ENCODE measurements around the gene NINJ1. TPM values are rescaled to one million over a fixed set of nuclear protein-coding genes. Genes with fewer than 3 reads are reported as not detected.
"Not testable (repeated sequence)": the region's sequence is repeated elsewhere in the genome, so short reads cannot be mapped to it uniquely, and the experiment has no call there.

NINJ1 gene
- polyA plus RNA-seq, 2 donors = 14.9 to 21.7 TPM

- Histone ChIP-seq H3K27me3 (ENCODE audit: control insufficient read depth in 1 of 2, insufficient read depth in 2 of 2, low read length in 2 of 2) (no peaks in the 10 kb centered on the region), H3K9me3 (ENCODE audit: control insufficient read depth in 2 of 2, insufficient read depth in 1 of 2, low read depth in 1 of 2, low read length in 1 of 2) (no peaks in the 10 kb centered on the region), H3K36me3 (ENCODE audit: control insufficient read depth in 2 of 2, insufficient read depth in 2 of 2, low read length in 1 of 2) (no peaks in the 10 kb centered on the region), H3K4me1 (ENCODE audit: control insufficient read depth in 2 of 2, insufficient read depth in 2 of 2, low read length in 1 of 2) (peaks cover 0 to 9% of the 10 kb centered on the region in 2 donors), H3K4me3 (ENCODE audit: low read depth in 1 of 2, low read length in 2 of 2) (no peak overlapping the region), H3K27ac (ENCODE audit: low read depth in 2 of 2, low read length in 1 of 2) (no peak overlapping the region)
- WGBS, 2 donors = 79 to 93% methylated on average over 2 of the region's 2 CpGs
Measured at GRCh38 chr9:93148721-93149120, 14.7 kb upstream of the NINJ1 start.

- H3K36me3 ChIP-seq (ENCODE audit: control insufficient read depth in 2 of 2, insufficient read depth in 2 of 2, low read length in 1 of 2) = no peaks in the 10 kb centered on the region
- H3K27me3 ChIP-seq (ENCODE audit: control insufficient read depth in 1 of 2, insufficient read depth in 2 of 2, low read length in 2 of 2) = no peaks in the 10 kb centered on the region
- H3K27ac ChIP-seq (ENCODE audit: low read depth in 2 of 2, low read length in 1 of 2) = no peak overlapping the region
- H3K4me3 ChIP-seq (ENCODE audit: low read depth in 1 of 2, low read length in 2 of 2) = no peak overlapping the region
- 70 to 74% methylated on average over 2 of the region's 2 CpGs for WGBS, 2 donors
- H3K9me3 ChIP-seq (ENCODE audit: control insufficient read depth in 2 of 2, insufficient read depth in 1 of 2, low read depth in 1 of 2, low read length in 1 of 2) = no peaks in the 10 kb centered on the region
- H3K4me1 ChIP-seq (ENCODE audit: control insufficient read depth in 2 of 2, insufficient read depth in 2 of 2, low read length in 1 of 2) = peaks cover 0 to 10% of the 10 kb centered on the region in 2 donors
Measured at GRCh38 chr9:93147632-93148031, 13.6 kb upstream of the NINJ1 start.

- not testable (repeated sequence) for H3K27ac ChIP-seq (ENCODE audit: low read depth in 2 of 2, low read length in 1 of 2); H3K9me3 ChIP-seq (ENCODE audit: control insufficient read depth in 2 of 2, insufficient read depth in 1 of 2, low read depth in 1 of 2, low read length in 1 of 2); H3K27me3 ChIP-seq (ENCODE audit: control insufficient read depth in 1 of 2, insufficient read depth in 2 of 2, low read length in 2 of 2); H3K4me3 ChIP-seq (ENCODE audit: low read depth in 1 of 2, low read length in 2 of 2); H3K36me3 ChIP-seq (ENCODE audit: control insufficient read depth in 2 of 2, insufficient read depth in 2 of 2, low read length in 1 of 2)
- peaks cover 0 to 14% of the 10 kb centered on the region in 2 donors for H3K4me1 ChIP-seq (ENCODE audit: control insufficient read depth in 2 of 2, insufficient read depth in 2 of 2, low read length in 1 of 2)
- 77 to 85% methylated on average over 6 of the region's 6 CpGs for WGBS, 2 donors
Measured at GRCh38 chr9:93146696-93147095, 12.6 kb upstream of the NINJ1 start.

- no peak overlapping the region for H3K4me3 ChIP-seq (ENCODE audit: low read depth in 1 of 2, low read length in 2 of 2)
- peak overlapping the region in 1 of 2 donors; percentile 29 for H3K27ac ChIP-seq (ENCODE audit: low read depth in 2 of 2, low read length in 1 of 2)
Measured at GRCh38 chr9:93143830-93144530, 9.9 kb upstream of the NINJ1 start.

GRCh38 chr9:93141771-93142483, 7.9 kb upstream of the NINJ1 start:
- Histone ChIP-seq H3K27ac (ENCODE audit: low read depth in 2 of 2, low read length in 1 of 2) (peak overlapping the region; percentile 4 to 13), H3K4me1 (ENCODE audit: control insufficient read depth in 2 of 2, insufficient read depth in 2 of 2, low read length in 1 of 2) (peaks cover 3 to 27% of the 10 kb centered on the region in 2 donors)
- WGBS, 2 donors = 51 to 66% methylated on average over 8 of the region's 8 CpGs

More at GRCh38 chr9:93143830-93144530, 9.9 kb upstream of the NINJ1 start:
- 28 to 36% methylated on average over 15 of the region's 15 CpGs for WGBS, 2 donors
- Histone ChIP-seq H3K4me1 (ENCODE audit: control insufficient read depth in 2 of 2, insufficient read depth in 2 of 2, low read length in 1 of 2) (peaks cover 0 to 22% of the 10 kb centered on the region in 2 donors), H3K36me3 (ENCODE audit: control insufficient read depth in 2 of 2, insufficient read depth in 2 of 2, low read length in 1 of 2) (no peaks in the 10 kb centered on the region), H3K27me3 (ENCODE audit: control insufficient read depth in 1 of 2, insufficient read depth in 2 of 2, low read length in 2 of 2) (no peaks in the 10 kb centered on the region), H3K9me3 (ENCODE audit: control insufficient read depth in 2 of 2, insufficient read depth in 1 of 2, low read depth in 1 of 2, low read length in 1 of 2) (no peaks in the 10 kb centered on the region)

GRCh38 chr9:93139365-93140182, 5.5 kb upstream of the NINJ1 start:
- 56 to 70% methylated on average over 16 of the region's 16 CpGs for WGBS, 2 donors
- Histone ChIP-seq H3K9me3 (ENCODE audit: control insufficient read depth in 2 of 2, insufficient read depth in 1 of 2, low read depth in 1 of 2, low read length in 1 of 2) (peaks cover 0 to 4% of the 10 kb centered on the region in 2 donors), H3K4me3 (ENCODE audit: low read depth in 1 of 2, low read length in 2 of 2) (no peak overlapping the region), H3K4me1 (ENCODE audit: control insufficient read depth in 2 of 2, insufficient read depth in 2 of 2, low read length in 1 of 2) (peaks cover 7 to 38% of the 10 kb centered on the region in 2 donors), H3K27ac (ENCODE audit: low read depth in 2 of 2, low read length in 1 of 2) (no peak overlapping the region), H3K36me3 (ENCODE audit: control insufficient read depth in 2 of 2, insufficient read depth in 2 of 2, low read length in 1 of 2) (no peaks in the 10 kb centered on the region), H3K27me3 (ENCODE audit: control insufficient read depth in 1 of 2, insufficient read depth in 2 of 2, low read length in 2 of 2) (no peaks in the 10 kb centered on the region)

More at GRCh38 chr9:93141771-93142483, 7.9 kb upstream of the NINJ1 start:
- no peaks in the 10 kb centered on the region for H3K36me3 ChIP-seq (ENCODE audit: control insufficient read depth in 2 of 2, insufficient read depth in 2 of 2, low read length in 1 of 2)
- no peak overlapping the region for H3K4me3 ChIP-seq (ENCODE audit: low read depth in 1 of 2, low read length in 2 of 2)
- peaks cover 0 to 4% of the 10 kb centered on the region in 2 donors for H3K9me3 ChIP-seq (ENCODE audit: control insufficient read depth in 2 of 2, insufficient read depth in 1 of 2, low read depth in 1 of 2, low read length in 1 of 2)
- no peaks in the 10 kb centered on the region for H3K27me3 ChIP-seq (ENCODE audit: control insufficient read depth in 1 of 2, insufficient read depth in 2 of 2, low read length in 2 of 2)

GRCh38 chr9:93138171-93138764, 4.2 kb upstream of the NINJ1 start:
- no peaks in the 10 kb centered on the region for H3K27me3 ChIP-seq (ENCODE audit: control insufficient read depth in 1 of 2, insufficient read depth in 2 of 2, low read length in 2 of 2)
- H3K4me3 ChIP-seq (ENCODE audit: low read depth in 1 of 2, low read length in 2 of 2) = no peak overlapping the region
- peaks cover 7 to 31% of the 10 kb centered on the region in 2 donors for H3K4me1 ChIP-seq (ENCODE audit: control insufficient read depth in 2 of 2, insufficient read depth in 2 of 2, low read length in 1 of 2)
- no peaks in the 10 kb centered on the region for H3K36me3 ChIP-seq (ENCODE audit: control insufficient read depth in 2 of 2, insufficient read depth in 2 of 2, low read length in 1 of 2)
- H3K27ac ChIP-seq (ENCODE audit: low read depth in 2 of 2, low read length in 1 of 2) = no peak overlapping the region
- peaks cover 0 to 4% of the 10 kb centered on the region in 2 donors for H3K9me3 ChIP-seq (ENCODE audit: control insufficient read depth in 2 of 2, insufficient read depth in 1 of 2, low read depth in 1 of 2, low read length in 1 of 2)
- WGBS, 2 donors = 70 to 71% methylated on average over 7 of the region's 7 CpGs

GRCh38 chr9:93137362-93137761, 3.3 kb upstream of the NINJ1 start:
- 53 to 62% methylated on average over 11 of the region's 11 CpGs for WGBS, 2 donors
- Histone ChIP-seq H3K27ac (ENCODE audit: low read depth in 2 of 2, low read length in 1 of 2) (no peak overlapping the region), H3K36me3 (ENCODE audit: control insufficient read depth in 2 of 2, insufficient read depth in 2 of 2, low read length in 1 of 2) (no peaks in the 10 kb centered on the region), H3K4me3 (ENCODE audit: low read depth in 1 of 2, low read length in 2 of 2) (no peak overlapping the region), H3K9me3 (ENCODE audit: control insufficient read depth in 2 of 2, insufficient read depth in 1 of 2, low read depth in 1 of 2, low read length in 1 of 2) (peaks cover 0 to 4% of the 10 kb centered on the region in 2 donors), H3K27me3 (ENCODE audit: control insufficient read depth in 1 of 2, insufficient read depth in 2 of 2, low read length in 2 of 2) (no peaks in the 10 kb centered on the region), H3K4me1 (ENCODE audit: control insufficient read depth in 2 of 2, insufficient read depth in 2 of 2, low read length in 1 of 2) (peaks cover 8 to 37% of the 10 kb centered on the region in 2 donors)

- H3K36me3 ChIP-seq (ENCODE audit: control insufficient read depth in 2 of 2, insufficient read depth in 2 of 2, low read length in 1 of 2) = no peaks in the 10 kb centered on the region
Measured at GRCh38 chr9:93136011-93136440, 2.0 kb upstream of the NINJ1 start.

More at GRCh38 chr9:93136011-93136440, 2.0 kb upstream of the NINJ1 start:
- Histone ChIP-seq H3K27me3 (ENCODE audit: control insufficient read depth in 1 of 2, insufficient read depth in 2 of 2, low read length in 2 of 2) (no peaks in the 10 kb centered on the region), H3K9me3 (ENCODE audit: control insufficient read depth in 2 of 2, insufficient read depth in 1 of 2, low read depth in 1 of 2, low read length in 1 of 2) (peaks cover 0 to 4% of the 10 kb centered on the region in 2 donors), H3K4me1 (ENCODE audit: control insufficient read depth in 2 of 2, insufficient read depth in 2 of 2, low read length in 1 of 2) (peaks cover 19 to 41% of the 10 kb centered on the region in 2 donors), H3K4me3 (ENCODE audit: low read depth in 1 of 2, low read length in 2 of 2) (no peak overlapping the region), H3K27ac (ENCODE audit: low read depth in 2 of 2, low read length in 1 of 2) (no peak overlapping the region)
- 33 to 37% methylated on average over 11 of the region's 11 CpGs for WGBS, 2 donors
